Kidney (tissue), 14 donors: ENCODE measurements around the gene NLGN1. TPM values are rescaled to one million over a fixed set of nuclear protein-coding genes. Genes with fewer than 3 reads are reported as not detected.
A peak's percentile ranks its signal among the peaks of the same experiment; 100 is the strongest.

Experiments
- DNase-seq, 5 donors: peaks; one replicate each; pipeline ENCODE4 v3.0.0-alpha.2; 2013 to 2020
- FAIRE-seq: peaks from 2 replicates; lab custom pipeline; 2012; peaks lifted over from hg19 to GRCh38; lab: Jason Lieb, UNC
- H3K27ac ChIP-seq, 2 donors: one replicate each; pipeline ENCODE4 v1.7.0; 2013; ENCODE audit warnings: low read depth in 2 of 2, low read length in 2 of 2, inconsistent platforms in 1 of 2
- H3K27me3 ChIP-seq: one replicate; pipeline ENCODE4 v1.7.1; 2013; ENCODE audit warnings: low read length, inconsistent platforms; ENCODE audit not compliant: control insufficient read depth, insufficient read depth
- H3K36me3 ChIP-seq, 3 donors: one replicate each; pipeline versions ENCODE4 v1.7.0 to v1.7.1; 2013; ENCODE audit warnings: low read length in 3 of 3, control low read depth in 1 of 3, inconsistent platforms in 1 of 3; ENCODE audit not compliant: insufficient read depth in 3 of 3, control insufficient read depth in 2 of 3
- H3K4me1 ChIP-seq, 3 donors: one replicate each; pipeline versions ENCODE4 v1.7.0 to v1.7.1; 2013; ENCODE audit warnings: low read length in 3 of 3, inconsistent platforms in 1 of 3, low read depth in 1 of 3; ENCODE audit not compliant: control insufficient read depth in 2 of 3, insufficient read depth in 2 of 3
- H3K4me3 ChIP-seq, 3 donors: one replicate each; pipeline versions ENCODE4 v1.7.0 to v1.8.1; 2013; ENCODE audit warnings: low read length in 3 of 3, control low read depth in 1 of 3, inconsistent platforms in 1 of 3
- H3K9ac ChIP-seq, 3 donors: one replicate each; pipeline versions ENCODE4 v1.7.0 to v1.7.1; 2013; ENCODE audit warnings: low read length in 3 of 3, control low read depth in 1 of 3, inconsistent platforms in 1 of 3
- H3K9me3 ChIP-seq, 3 donors: one replicate each; pipeline versions ENCODE4 v1.7.0 to v1.7.1; 2013; ENCODE audit warnings: low read length in 3 of 3, control low read depth in 1 of 3, inconsistent platforms in 1 of 3; ENCODE audit not compliant: control insufficient read depth in 2 of 3, insufficient read depth in 1 of 3
- CTCF ChIP-seq: IDR thresholded peaks from 3 replicates; pipeline ENCODE4 v1.5.1; 2012; ENCODE audit warnings: mild to moderate bottlenecking, moderate library complexity, borderline replicate concordance; ENCODE audit not compliant: insufficient read depth; ENCODE audit errors: extremely low read depth
- intact Hi-C: fragments of 100-400 bp; cut with DNase I; formaldehyde crosslinking; loops from one replicate; pipeline ENCODE4 v1.11.1; 2022
- polyA plus RNA-seq: library from polyadenylated mRNA; stranded (reverse); fragments of 350-450 nt; fragmentation: Illumina TruSeq; extraction: RNeasy Lipid Tissue Mini Kit (QIAGEN cat#74804); gene quantifications from one replicate; pipeline ENCODE4 v1.2.3, GENCODE V29; 2014; ENCODE audit warnings: low read depth, low replicate concordance; ENCODE audit not compliant: insufficient read depth
- total RNA-seq: library from RNA; stranded (reverse); fragmentation: NEBNext Ultra II Directional; extraction: Animal tissue kit (Norgen Biotek cat#: 25700); gene quantifications from one replicate; pipeline ENCODE4 v1.2.1, GENCODE V29; 2021
- donor health status: control.
- donor health status: control.
- donor health status: control.
- donor health status: control.
- donor health status: control.
- donor health status: DM: yes; HTN: yes; CAD: no.
- donor health status: Normal renal cell carcinoma (clear cell type).

NLGN1 gene
- total and polyA plus RNA-seq, 2 donors from 2014 or later: 0.49 to 19.4 TPM

DNA sequence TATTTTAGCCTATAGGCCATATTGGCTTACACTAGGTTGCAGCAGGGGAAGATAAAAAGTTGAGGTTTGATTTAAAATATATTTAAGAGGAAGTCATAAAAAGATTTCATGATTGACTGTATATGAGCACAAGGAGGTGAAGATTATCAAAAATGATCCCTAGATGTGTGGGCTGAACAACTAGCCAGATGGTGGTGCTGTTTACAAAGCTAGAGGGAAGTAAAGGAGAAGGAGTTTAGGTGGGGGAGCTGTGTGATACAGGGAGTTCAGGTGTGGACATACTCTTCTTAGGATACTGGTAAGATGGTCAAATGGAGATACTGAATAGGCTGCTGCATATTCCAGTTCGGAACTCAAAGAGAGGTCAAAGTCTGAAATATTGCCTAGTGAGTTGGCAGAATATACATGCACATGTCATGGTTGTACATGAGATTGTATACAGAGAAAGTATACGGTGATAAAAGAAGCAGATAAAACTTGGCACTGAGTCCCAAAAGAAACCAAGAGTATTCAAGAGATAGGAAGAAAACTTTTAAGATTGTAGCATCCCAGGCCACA lies 727.8 kb downstream of the NLGN1 start:
- intact Hi-C loops: no loop called here
- Histone ChIP-seq H3K4me1 (no peaks in the 10 kb centered on the region), H3K36me3 (no peaks in the 10 kb centered on the region), H3K27me3 (no peaks in the 10 kb centered on the region), H3K27ac (no peak overlapping the region), H3K4me3 (no peak overlapping the region), H3K9ac (no peak overlapping the region), H3K9me3 (no peaks in the 10 kb centered on the region)
- FAIRE-seq (no peak), DNase-seq (peak in 4 of 5 donors; percentile 17 to 68 (median 48))
- peak; percentile 41 for TF ChIP-seq CTCF

DNA sequence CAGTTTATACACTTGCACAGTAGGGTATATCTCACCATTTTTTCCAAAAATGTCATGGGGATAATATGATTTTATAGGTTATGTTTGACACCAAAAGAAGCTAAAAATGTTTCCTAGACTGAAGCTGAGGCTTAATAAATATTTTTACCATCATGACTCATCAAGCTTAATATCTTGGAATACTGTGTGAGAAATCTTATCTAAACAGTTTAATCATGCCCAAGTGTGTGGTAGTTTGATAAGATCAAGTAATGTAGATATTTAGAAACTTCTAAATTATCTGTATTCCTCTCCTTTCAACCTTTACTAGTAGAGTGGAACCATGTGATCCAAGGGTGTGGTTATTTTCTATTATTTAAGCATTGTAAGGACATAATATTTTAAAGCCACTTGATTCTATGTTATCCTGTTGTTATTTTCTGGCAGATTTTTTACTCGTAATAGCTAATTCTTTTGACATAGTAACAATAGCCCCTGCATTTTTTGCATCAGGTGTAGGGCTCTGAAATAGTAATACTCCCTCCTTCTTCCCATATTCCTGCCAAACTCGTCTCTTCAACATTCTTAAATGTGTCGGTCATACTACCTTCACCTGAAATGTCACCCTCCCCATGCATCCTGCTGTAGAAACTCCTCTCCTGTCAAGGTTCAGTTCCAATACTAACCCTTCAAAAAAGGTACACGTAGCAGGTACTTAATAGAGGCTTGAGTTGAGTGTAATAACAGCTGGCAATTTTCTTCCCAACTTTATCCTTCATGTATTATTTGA lies 729.6 kb downstream of the NLGN1 start:
- TF ChIP-seq CTCF: no peak
- peaks cover 0 to 4% (median 0%) of the 10 kb centered on the region in 3 donors for H3K4me1 ChIP-seq
- DNase-seq (no peak), FAIRE-seq (no peak)
- no peaks in the 10 kb centered on the region for H3K36me3 ChIP-seq
- no peak overlapping the region for H3K9ac ChIP-seq
- no peaks in the 10 kb centered on the region for H3K27me3 ChIP-seq
- H3K27ac ChIP-seq: no peak overlapping the region
- intact Hi-C loops: no loop called here
- no peak overlapping the region for H3K4me3 ChIP-seq
- no peaks in the 10 kb centered on the region for H3K9me3 ChIP-seq

GRCh38 chr3:174132006-174132405 lies 734.5 kb downstream of the NLGN1 start:
- TF ChIP-seq CTCF: no peak
- intact Hi-C loops: no loop called here

More at GRCh38 chr3:174132006-174132405, 734.5 kb downstream of the NLGN1 start:
- no peak for DNase-seq
- no peak for FAIRE-seq
- Histone ChIP-seq H3K9ac (no peak overlapping the region), H3K27ac (no peak overlapping the region), H3K27me3 (no peaks in the 10 kb centered on the region), H3K9me3 (no peaks in the 10 kb centered on the region), H3K36me3 (no peaks in the 10 kb centered on the region), H3K4me3 (no peak overlapping the region), H3K4me1 (peaks cover 0 to 4% (median 0%) of the 10 kb centered on the region in 3 donors)
